GM12878 (cell line): ENCODE data around the gene HNRNPH3.

Experiments
- CHD2 ChIP-seq: IDR thresholded peaks from 2 replicates; pipeline ENCODE4 v1.6.1; 2011; ENCODE audit warnings: low read depth, low read length, improper control_type of control experiment, borderline replicate concordance
- EP300 ChIP-seq, 2 experiments: fragments of 150-350 bp in 1 of 2; IDR thresholded peaks; 2 replicates each; pipeline ENCODE4 v1.6.1; 2011 to 2012; ENCODE audit warnings: low read depth in 2 of 2, low read length in 2 of 2, borderline replicate concordance in 1 of 2, improper control_type of control experiment in 1 of 2, inconsistent platforms in 1 of 2; ENCODE audit not compliant: control insufficient read depth in 1 of 2
- NFYB ChIP-seq: IDR thresholded peaks from 2 replicates; pipeline ENCODE4 v1.6.1; 2011; ENCODE audit warnings: low read depth, mild to moderate bottlenecking, low read length, improper control_type of control experiment, moderate library complexity; ENCODE audit not compliant: insufficient read depth
- SIN3A ChIP-seq: IDR thresholded peaks from 2 replicates; pipeline ENCODE4 v1.6.1; 2012; ENCODE audit warnings: low read depth, low read length, improper control_type of control experiment
- SMC3 ChIP-seq: IDR thresholded peaks from 2 replicates; pipeline ENCODE4 v1.6.1; 2011; ENCODE audit warnings: low read length, improper control_type of control experiment, borderline replicate concordance
- TCF12 ChIP-seq: IDR thresholded peaks from 2 replicates; pipeline ENCODE4 v1.6.1; 2011; ENCODE audit warnings: low read depth, mild to moderate bottlenecking, low read length
- ZNF687 ChIP-seq: fragments of 450-650 bp; IDR thresholded peaks from 2 replicates; pipeline ENCODE4 v1.6.1; 2017; ENCODE audit warnings: mild to moderate bottlenecking, moderate library complexity
- TF ChIP-seq, protein P1 (sequence below), 3 experiments: IDR thresholded peaks in 2 of 3; conservative IDR thresholded peaks in 1 of 3; 2 replicates each; pipeline ENCODE4 v1.5.1; 2011; ENCODE audit warnings: low read depth in 3 of 3, low read length in 3 of 3, mild to moderate bottlenecking in 3 of 3, control low read depth in 2 of 3, moderate library complexity in 2 of 3, inconsistent platforms in 1 of 3, mixed read lengths in 1 of 3; ENCODE audit not compliant: control insufficient read depth in 2 of 3, insufficient read depth in 1 of 3; ENCODE audit errors: extremely low read depth in 1 of 3

DNA sequence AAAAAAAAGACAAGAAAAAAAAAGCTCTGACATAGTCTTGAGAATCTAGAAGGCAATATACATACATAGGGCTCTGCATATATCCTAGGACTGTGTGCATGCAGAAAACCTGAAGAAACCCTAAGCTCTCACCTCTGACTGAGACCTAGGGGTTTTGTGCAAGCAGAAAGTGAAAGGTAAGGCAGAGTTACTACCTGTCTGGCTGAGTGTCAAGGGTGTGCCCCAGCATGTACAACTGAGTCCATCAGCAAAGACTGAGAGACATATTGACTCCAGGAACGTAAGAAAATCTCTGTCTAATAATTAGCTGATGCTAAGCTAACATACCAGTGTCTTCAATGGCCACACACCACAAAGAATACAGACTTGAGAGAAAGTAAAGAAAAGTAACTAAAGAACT lies 16.3 kb upstream of the HNRNPH3 start:
- TF ChIP-seq ZNF687 (no peak), CHD2 (no peak), SIN3A (no peak), NFYB (no peak), TCF12 (no peak), SMC3 (no peak), EP300 (IDR thresholded peaks at IDR 0.05; ENCODE audit: borderline replicate concordance in 1 of 2, control insufficient read depth in 1 of 2, low read depth in 2 of 2, low read length in 2 of 2) (no peak)
- TF ChIP-seq, protein P1, sequence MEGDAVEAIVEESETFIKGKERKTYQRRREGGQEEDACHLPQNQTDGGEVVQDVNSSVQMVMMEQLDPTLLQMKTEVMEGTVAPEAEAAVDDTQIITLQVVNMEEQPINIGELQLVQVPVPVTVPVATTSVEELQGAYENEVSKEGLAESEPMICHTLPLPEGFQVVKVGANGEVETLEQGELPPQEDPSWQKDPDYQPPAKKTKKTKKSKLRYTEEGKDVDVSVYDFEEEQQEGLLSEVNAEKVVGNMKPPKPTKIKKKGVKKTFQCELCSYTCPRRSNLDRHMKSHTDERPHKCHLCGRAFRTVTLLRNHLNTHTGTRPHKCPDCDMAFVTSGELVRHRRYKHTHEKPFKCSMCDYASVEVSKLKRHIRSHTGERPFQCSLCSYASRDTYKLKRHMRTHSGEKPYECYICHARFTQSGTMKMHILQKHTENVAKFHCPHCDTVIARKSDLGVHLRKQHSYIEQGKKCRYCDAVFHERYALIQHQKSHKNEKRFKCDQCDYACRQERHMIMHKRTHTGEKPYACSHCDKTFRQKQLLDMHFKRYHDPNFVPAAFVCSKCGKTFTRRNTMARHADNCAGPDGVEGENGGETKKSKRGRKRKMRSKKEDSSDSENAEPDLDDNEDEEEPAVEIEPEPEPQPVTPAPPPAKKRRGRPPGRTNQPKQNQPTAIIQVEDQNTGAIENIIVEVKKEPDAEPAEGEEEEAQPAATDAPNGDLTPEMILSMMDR (IDR thresholded peaks at IDR 0.05 in 2 of 3, conservative IDR thresholded peaks at IDR 0.05 in 1 of 3; ENCODE audit: control insufficient read depth in 2 of 3, extremely low read depth in 1 of 3, insufficient read depth in 1 of 3, low read depth in 3 of 3, low read length in 3 of 3): no peak
